Motor neuron (in vitro differentiated cells): ENCODE data around the gene CD14. TPM values are rescaled to one million over a fixed set of nuclear protein-coding genes. Genes with fewer than 3 reads are reported as not detected.
"Not testable (repeated sequence)": the region's sequence is repeated elsewhere in the genome, so short reads cannot be mapped to it uniquely, and the experiment has no call there.

ENCODE experiments used
- ATAC-seq, 8 experiments: fragments of 200-7000 bp; cut with Tn5 transposase; replicated peaks in 6 of 8; 2 replicates each; pipeline ENCODE4 v1.8.0; 2021; ENCODE audit warnings: mild to moderate bottlenecking in 8 of 8, moderate library complexity in 8 of 8
- H3K27ac ChIP-seq, 2 donors: fragments of 250-450 bp; sonication (Bioruptor Pico); 2 replicates each; pipeline ENCODE4 v1.9.0; 2021; ENCODE audit warnings: antibody characterized with exemption in 2 of 2, mild to moderate bottlenecking in 2 of 2, moderate library complexity in 1 of 2
- H3K4me1 ChIP-seq, 2 donors: fragments of 250-450 bp; sonication (Bioruptor Pico); replicated peaks in 1 of 2; 2 replicates each; pipeline ENCODE4 v1.6.1; 2021; ENCODE audit warnings: antibody characterized with exemption in 2 of 2, mild to moderate bottlenecking in 2 of 2, moderate library complexity in 1 of 2
- H3K4me3 ChIP-seq, 5 donors: fragments of 250-450 bp; sonication (Bioruptor Pico); 2 replicates each; pipeline ENCODE4 v1.9.0; 2021; ENCODE audit warnings: antibody characterized with exemption in 5 of 5, mild to moderate bottlenecking in 5 of 5, moderate library complexity in 4 of 5
- WGBS, 10 experiments: fragments of 450-650 bp; shearing (Covaris generic); methylation state at CpG; one replicate each; pipeline ENCODE4 v1.0.0; 2022; 5-methylcytosine and 5-hydroxymethylcytosine counted together
- in situ Hi-C, 9 experiments: fragments of 400-800 bp; cut with MboI; loops; one replicate each; pipeline ENCODE4 v1.15.0; 2021; ENCODE audit warnings: low sequenced_read_pairs in 9 of 9, low pct_unique_long_range_greater_than_20kb in 2 of 9; ENCODE audit not compliant: unreplicated experiment in 9 of 9
- total RNA-seq, 8 experiments: library from RNA; unstranded; fragments of 300-600 nt; gene quantifications; 2 replicates each; pipeline versions ENCODE4 v1.2.3 to v1.2.4, GENCODE V29; 2022

The CD14 gene
- total RNA-seq, 8 experiments from 2014 or later = 0.11 to 13.4 (median 1.4) TPM

GRCh38 chr5:140608722-140609121, 24.3 kb downstream of the CD14 start:
- no peaks in the 10 kb centered on the region for H3K4me1 ChIP-seq
- in situ Hi-C loops = no loop called here
- H3K4me3 ChIP-seq = no peak overlapping the region
- H3K27ac ChIP-seq = no peak overlapping the region
- no peak for ATAC-seq

- in situ Hi-C loops = no loop called here
- ATAC-seq = no peak
- WGBS, 10 experiments = 67 to 100% (median 93%) methylated on average over 2 of the region's 2 CpGs; no CpG with 5 or more reads in 2 of the 10 experiments
Observed at GRCh38 chr5:140607031-140607430, 25.9 kb downstream of the CD14 start.

GRCh38 chr5:140605879-140606278, 27.1 kb downstream of the CD14 start:
- WGBS, 10 experiments = 48 to 86% (median 80%) methylated on average over 1 to 3 of the region's 3 CpGs; no CpG with 5 or more reads in 5 of the 10 experiments
- Histone ChIP-seq H3K4me1 (no peaks in the 10 kb centered on the region), H3K4me3 (no peak overlapping the region), H3K27ac (no peak overlapping the region)
- ATAC-seq = no peak
- in situ Hi-C loops = no loop called here

More at GRCh38 chr5:140607031-140607430, 25.9 kb downstream of the CD14 start:
- H3K4me3 ChIP-seq = no peak overlapping the region
- H3K27ac ChIP-seq = no peak overlapping the region
- H3K4me1 ChIP-seq = no peaks in the 10 kb centered on the region

- in situ Hi-C loops = no loop called here
- ATAC-seq = no peak
- Histone ChIP-seq H3K27ac (no peak overlapping the region), H3K4me1 (no peaks in the 10 kb centered on the region), H3K4me3 (no peak overlapping the region)
- 67 to 100% (median 96%) methylated on average over 1 to 2 of the region's 2 CpGs; no CpG with 5 or more reads in 2 of the 10 experiments for WGBS, 10 experiments
Observed at GRCh38 chr5:140603734-140604133, 29.2 kb downstream of the CD14 start.

GRCh38 chr5:140603446-140603698, 29.6 kb downstream of the CD14 start:
- H3K4me1 ChIP-seq, H3K4me3 ChIP-seq, ATAC-seq, H3K27ac ChIP-seq, in situ Hi-C loops: not testable (repeated sequence)
- WGBS, 10 experiments = 0 to 100% (median 83%) methylated on average over 1 to 4 of the region's 4 CpGs; no CpG with 5 or more reads in 2 of the 10 experiments

GRCh38 chr5:140602147-140602546, 30.8 kb downstream of the CD14 start:
- no peak overlapping the region for H3K4me3 ChIP-seq
- in situ Hi-C loops = no loop called here
- no peaks in the 10 kb centered on the region for H3K4me1 ChIP-seq
- ATAC-seq = no peak
- WGBS, 10 experiments = 19 to 100% (median 56%) methylated on average over 1 to 4 of the region's 4 CpGs
- no peak overlapping the region for H3K27ac ChIP-seq

GRCh38 chr5:140600096-140600495, 32.9 kb downstream of the CD14 start:
- ATAC-seq = no peak
- in situ Hi-C loops = no loop called here
- Histone ChIP-seq H3K27ac (no peak overlapping the region), H3K4me3 (no peak overlapping the region), H3K4me1 (no peaks in the 10 kb centered on the region)

GRCh38 chr5:140598836-140599235, 34.1 kb downstream of the CD14 start:
- no peak overlapping the region for H3K27ac ChIP-seq
- 80 to 100% (median 88%) methylated on average over 1 of the region's 2 CpGs; no CpG with 5 or more reads in 7 of the 10 experiments for WGBS, 10 experiments
- H3K4me3 ChIP-seq = no peak overlapping the region
- in situ Hi-C loops = no loop called here
- ATAC-seq = no peak
- H3K4me1 ChIP-seq = no peaks in the 10 kb centered on the region

GRCh38 chr5:140596321-140596741, 36.6 kb downstream of the CD14 start:
- in situ Hi-C loops = no loop called here
- no peaks in the 10 kb centered on the region for H3K4me1 ChIP-seq
- 86 to 100% (median 89%) methylated on average over 1 of the region's 1 CpG; no CpG with 5 or more reads in 7 of the 10 experiments for WGBS, 10 experiments
- no peak overlapping the region for H3K27ac ChIP-seq
- ATAC-seq = peak in 2 of 8 experiments; percentile 62 to 67
- H3K4me3 ChIP-seq = no peak overlapping the region

GRCh38 chr5:140595538-140596300, 37.3 kb downstream of the CD14 start:
- H3K4me1 ChIP-seq = no peaks in the 10 kb centered on the region
- H3K4me3 ChIP-seq = no peak overlapping the region
- in situ Hi-C loops = no loop called here
- peak in 1 of 8 experiments; percentile 14 for ATAC-seq
- WGBS, 10 experiments = 27 to 77% (median 67%) methylated on average over 1 to 5 of the region's 5 CpGs; no CpG with 5 or more reads in 1 of the 10 experiments
- no peak overlapping the region for H3K27ac ChIP-seq

GRCh38 chr5:140594169-140594568, 38.8 kb downstream of the CD14 start:
- Histone ChIP-seq H3K4me1 (no peaks in the 10 kb centered on the region), H3K27ac (no peak overlapping the region), H3K4me3 (no peak overlapping the region)
- 50 to 100% (median 60%) methylated on average over 1 to 4 of the region's 6 CpGs; no CpG with 5 or more reads in 7 of the 10 experiments for WGBS, 10 experiments
- no peak for ATAC-seq
- in situ Hi-C loops = no loop called here

- in situ Hi-C loops, ATAC-seq, H3K4me1 ChIP-seq, H3K4me3 ChIP-seq, H3K27ac ChIP-seq: not testable (repeated sequence)
- no CpG with 5 or more reads among the region's 14 CpGs for WGBS, 10 experiments
Observed at GRCh38 chr5:140593070-140593469, 39.9 kb downstream of the CD14 start.

GRCh38 chr5:140591747-140592372, 41.1 kb downstream of the CD14 start:
- 5 to 100% (median 68%) methylated on average over 1 to 3 of the region's 5 CpGs for WGBS, 10 experiments
- ATAC-seq = peak in 3 of 8 experiments; percentile 16 to 52 (median 32)
- H3K4me1 ChIP-seq = no peaks in the 10 kb centered on the region
- in situ Hi-C loops = no loop called here
- H3K27ac ChIP-seq = no peak overlapping the region
- H3K4me3 ChIP-seq = no peak overlapping the region

GRCh38 chr5:140590861-140591260, 42.1 kb downstream of the CD14 start:
- ATAC-seq = no peak

More at GRCh38 chr5:140590861-140591260, 42.1 kb downstream of the CD14 start:
- Histone ChIP-seq H3K27ac (no peak overlapping the region), H3K4me1 (no peaks in the 10 kb centered on the region), H3K4me3 (no peak overlapping the region)
- in situ Hi-C loops = no loop called here
- WGBS, 10 experiments = 60 to 100% (median 73%) methylated on average over 1 to 4 of the region's 7 CpGs; no CpG with 5 or more reads in 5 of the 10 experiments
